DMS79 (cell line): ENCODE data around the gene BTF3.
"Not testable (repeated sequence)": the region's sequence is repeated elsewhere in the genome, so short reads cannot be mapped to it uniquely, and the experiment has no call there.

Experiments
- DNase-seq: peaks from one replicate; lab custom pipeline; 2025; lab: John Stamatoyannopoulos, UW

The BTF3 gene

DNA sequence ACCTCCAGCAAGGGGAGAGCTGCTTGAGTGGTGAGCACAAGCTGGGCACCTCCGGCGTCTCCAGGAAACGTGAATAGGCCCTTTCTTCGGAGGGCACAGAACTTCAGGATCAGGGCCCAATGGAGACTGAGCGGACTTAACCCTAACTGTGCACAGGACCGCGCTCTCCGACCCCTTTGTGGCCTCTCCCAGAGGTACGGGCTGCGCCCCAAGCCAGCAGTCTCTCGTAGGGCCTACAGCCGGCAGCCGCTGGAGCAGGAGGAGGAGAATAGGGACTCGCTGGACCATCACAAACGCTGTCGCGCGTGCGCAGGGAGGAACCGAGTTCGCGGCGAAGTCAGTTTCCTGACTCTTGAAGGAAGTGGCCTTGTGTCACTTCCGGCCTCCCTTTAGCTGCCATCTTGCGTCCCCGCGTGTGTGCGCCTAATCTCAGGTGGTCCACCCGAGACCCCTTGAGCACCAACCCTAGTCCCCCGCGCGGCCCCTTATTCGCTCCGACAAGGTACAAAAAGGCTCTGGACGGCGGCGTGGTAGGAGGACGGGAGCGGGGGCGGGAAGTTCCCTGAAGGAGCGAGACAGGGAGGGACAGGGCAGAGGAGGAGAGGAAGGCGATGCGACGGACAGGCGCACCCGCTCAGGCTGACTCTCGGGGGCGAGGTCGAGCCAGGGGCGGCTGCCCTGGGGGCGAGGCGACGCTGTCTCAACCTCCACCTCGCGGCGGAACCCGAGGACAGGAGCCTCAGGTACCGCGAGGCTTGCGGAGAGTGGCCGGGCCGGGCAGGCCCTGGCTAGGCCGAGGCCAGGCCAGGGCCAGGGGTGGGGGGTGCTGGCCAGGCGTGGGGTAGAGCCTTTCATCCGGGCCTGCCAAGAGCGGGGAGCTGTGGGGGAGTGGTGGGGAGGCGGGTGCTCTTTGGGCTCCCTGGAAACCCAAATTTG is at the start of gene BTF3:
Gene BTF3, plus strand, starts transcription at position 386 of the 936 bp plus-strand sequence. Its CDS starts 226 bp downstream, at position 612.
- peak; percentile 70 for DNase-seq

DNA sequence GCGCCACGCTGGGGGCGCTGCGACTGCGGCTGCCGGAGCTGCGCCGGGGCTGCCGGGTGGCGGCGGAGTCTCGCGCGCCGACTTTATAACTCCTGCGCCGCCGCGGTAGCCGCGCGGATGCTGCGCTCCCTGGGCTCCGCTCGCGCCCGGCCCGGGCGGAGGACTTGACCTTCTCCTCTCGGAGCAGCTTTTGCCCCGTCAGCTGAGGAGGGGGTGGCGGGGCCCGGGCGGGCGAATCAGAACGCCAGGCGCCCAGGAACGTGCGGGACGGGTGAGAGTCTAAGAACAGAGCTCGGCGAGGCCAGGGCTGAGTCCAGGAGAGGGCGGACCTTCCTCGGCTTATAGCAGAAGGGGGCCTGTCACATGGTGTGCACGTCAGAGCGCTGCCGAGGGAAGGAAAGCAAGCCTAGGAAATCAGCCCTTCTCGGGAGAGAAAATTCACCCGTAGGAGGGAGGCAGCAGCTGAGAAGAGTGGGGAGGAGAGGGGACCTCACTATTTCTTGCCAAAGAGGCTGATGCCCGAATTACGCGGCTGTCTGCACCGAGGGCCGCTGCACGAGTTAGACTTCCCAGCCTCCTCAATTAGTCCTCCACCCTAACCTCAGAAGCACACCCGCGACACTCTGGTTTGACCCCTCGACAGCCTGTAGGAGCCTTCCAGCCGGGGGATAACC is 49.6 kb upstream of the BTF3 start, which contains the start of gene FOXD1:
Gene FOXD1, minus strand, starts transcription at position 315 of the 674 bp plus-strand sequence. CDS start 415 bp downstream, outside the sequence.
- DNase-seq = peak; percentile 61

DNA sequence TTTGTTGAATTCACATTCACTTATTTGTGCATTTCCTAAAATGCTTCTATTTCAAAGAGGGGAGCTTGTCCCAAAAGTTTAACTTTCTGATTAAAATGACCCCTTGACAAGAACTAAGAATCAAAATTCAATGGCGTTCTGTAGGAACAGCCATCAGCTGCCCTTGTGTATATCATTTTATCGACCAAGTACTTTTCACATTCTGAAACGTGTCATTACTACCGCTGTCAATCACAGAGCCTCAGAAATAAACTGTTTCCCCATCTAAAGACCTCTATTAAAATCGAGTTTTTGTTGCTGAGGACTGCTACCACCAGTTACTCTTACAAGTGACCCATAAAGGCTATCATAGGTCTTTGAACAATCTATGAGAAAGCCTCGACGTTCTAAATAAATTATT is 48.1 kb upstream of the BTF3 start:
- no peak for DNase-seq

DNA sequence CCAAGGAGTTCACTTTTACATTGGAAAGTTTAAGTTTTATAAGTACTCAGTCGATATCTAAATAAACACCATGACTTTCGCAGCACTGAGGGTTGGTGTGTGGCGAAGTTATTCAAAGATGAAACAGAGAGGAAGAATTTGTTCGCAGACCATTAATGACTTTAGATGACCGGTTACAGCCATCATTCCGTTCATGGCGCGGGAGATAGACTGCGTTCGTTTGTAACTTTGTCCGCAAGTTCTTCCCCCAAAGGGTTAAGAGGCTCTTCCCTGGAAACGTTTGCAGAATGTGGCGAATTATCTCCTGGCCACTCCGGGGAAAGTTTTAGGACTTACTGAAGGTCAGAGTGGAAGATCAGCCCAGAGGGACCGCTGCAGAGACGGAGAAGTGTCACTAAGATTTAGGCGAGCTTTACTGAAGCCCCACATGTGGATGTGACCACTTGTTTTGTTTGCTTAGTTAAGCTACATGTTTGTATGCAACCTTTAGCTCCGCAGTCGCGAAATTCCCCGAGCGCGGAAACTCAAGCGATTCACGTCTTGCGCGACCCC is 47.5 kb upstream of the BTF3 start:
- no peak for DNase-seq

DNA sequence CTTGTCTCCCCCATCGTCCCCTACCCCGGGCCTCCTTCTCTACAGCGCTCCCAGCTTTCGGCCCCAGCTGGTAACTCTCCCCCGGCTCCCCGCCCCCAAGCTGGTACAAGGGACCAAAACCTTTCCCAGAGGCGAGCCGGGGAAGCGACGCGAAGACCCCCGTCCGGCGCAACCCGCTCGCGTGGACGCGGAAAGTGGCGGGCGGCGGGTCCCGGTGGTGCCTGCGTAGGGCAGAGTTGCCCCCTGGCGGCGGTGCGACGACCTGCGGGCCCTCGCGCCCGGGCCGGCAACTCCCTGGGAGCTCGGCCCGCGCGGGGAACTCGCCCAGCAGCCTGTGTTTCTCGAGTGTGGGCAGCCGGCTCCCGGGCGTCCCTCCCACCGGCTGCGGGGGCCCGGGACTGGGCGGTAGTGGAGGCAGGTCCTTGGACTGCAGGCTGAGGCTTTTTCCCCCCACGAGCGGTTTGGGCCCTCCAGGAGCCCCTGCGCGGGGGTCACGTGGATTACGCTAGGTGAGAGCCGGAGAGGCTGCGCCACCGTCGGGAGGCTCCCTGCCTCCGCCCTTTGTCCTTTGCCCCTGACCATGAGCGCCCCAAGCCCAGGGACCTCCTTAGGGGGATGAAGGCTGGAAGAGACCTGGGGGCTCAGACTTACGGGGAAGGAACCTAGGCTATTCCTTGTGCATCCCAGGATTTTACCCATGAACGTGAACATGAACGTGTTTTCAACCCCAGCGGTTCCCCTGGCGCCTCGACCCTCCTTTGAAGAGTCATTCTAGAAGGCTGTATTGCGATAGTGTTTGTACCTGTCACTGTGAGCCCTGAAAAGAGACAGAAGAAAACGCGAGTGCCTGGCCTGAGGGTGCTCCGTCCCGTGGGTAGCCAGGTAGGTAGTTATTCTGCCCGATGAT is 46.8 kb upstream of the BTF3 start:
- DNase-seq = no peak

DNA sequence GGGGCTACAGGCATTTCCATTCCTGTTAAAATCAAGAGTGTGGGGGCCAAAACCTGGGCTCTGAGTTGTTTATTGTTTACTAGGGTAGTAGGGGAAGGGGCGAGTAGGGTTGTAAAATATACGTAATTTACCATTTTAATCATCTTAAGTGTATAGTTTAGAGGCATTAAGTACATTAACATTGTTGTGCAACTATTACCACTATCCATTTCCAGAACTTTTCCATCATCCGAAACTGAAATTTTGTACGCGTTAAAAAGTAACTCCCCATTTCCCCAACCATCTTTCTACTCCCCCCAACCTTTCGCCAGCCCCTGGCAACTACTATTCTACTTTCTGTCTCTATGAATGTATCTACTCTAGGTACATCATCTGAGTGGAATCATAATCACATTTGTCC is 46.0 kb upstream of the BTF3 start:
- no peak for DNase-seq

DNA sequence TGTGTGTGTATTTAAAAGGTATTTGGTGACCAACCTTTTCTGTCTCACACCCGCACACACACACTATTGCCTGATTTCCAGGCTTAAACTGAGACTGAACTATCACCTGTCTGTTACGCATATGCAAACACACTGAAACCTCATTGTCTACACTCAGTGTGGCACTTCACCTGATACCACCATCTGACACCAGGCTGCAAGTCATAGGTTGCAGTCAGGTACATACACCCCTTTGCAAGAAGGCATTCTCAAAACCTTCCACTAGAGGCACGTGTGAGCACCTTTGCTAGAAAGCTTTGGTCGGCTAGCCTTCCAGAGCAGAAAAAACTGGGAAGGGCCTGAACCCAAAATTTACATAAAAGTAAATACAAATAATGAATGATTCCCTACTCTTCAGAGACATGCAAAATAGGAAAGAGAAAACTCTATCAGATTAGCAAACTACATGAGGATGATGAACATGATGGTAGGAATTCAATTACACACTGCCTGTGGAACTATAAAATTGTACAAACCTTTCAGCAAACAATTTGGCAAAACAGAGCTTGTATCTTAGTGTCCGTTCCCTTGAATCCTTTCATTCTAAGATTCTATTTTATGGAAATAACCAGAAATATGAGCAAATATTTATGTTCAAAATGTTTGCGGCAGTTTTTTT is 43.7 kb upstream of the BTF3 start:
- DNase-seq = peak; percentile 19

DNA sequence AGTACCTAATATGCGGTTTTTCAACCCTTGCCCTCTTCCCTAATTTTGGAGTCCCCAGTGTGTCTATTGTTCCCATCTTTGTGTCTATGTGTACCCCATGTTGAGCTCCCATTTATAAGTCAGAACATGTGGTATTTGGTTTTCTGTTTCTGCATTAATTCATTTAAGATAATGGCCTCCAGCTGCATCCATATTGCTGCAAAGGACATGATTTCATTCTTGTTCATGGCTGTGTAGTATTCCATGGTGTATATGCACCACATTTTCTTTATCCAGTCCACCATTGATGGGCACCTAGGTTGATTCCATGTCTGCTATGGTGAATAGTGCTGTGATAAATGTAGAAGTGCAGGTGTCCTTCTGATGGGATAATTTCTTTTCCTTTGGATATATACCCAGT is 41.8 kb upstream of the BTF3 start:
- not testable (repeated sequence) for DNase-seq

DNA sequence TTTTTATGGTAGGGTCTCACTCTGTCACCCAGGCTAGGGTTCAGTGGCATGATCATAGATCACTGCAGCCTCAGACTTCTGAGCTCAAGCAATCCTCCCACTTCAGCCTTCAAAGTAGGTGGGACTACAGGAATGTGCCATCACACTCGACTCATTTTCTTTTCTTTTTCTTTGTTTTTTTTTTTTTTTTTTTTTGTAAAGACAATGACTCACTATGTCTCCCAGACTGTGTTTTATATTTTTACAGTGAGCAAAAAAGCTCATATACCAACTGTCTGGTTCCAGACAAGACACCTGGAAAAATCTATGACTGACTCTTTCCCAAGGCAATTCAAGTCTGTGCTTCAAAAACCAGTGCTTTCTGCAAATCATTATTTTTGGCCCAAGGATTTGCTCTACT is 38.9 kb upstream of the BTF3 start:
- DNase-seq = no peak

DNA sequence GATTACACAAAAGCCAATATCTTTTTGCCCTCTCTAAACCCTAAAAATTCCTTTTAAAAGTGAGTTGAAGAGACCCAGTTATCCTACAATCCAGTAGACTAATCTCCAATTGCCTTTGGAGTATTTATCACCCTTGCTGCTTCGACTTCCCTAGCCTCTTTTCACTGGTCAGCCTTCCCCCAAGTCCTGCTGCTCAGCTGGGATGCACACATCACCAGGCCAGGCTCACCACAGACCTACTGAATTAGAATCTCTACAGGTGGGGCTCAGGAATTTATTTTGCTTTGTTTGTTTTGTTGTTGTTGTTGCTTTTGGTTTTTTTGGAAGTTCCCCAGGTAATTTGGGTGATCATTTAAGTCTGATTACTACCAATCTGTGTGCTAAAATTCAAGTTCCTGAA is 38.1 kb upstream of the BTF3 start:
- DNase-seq = no peak

DNA sequence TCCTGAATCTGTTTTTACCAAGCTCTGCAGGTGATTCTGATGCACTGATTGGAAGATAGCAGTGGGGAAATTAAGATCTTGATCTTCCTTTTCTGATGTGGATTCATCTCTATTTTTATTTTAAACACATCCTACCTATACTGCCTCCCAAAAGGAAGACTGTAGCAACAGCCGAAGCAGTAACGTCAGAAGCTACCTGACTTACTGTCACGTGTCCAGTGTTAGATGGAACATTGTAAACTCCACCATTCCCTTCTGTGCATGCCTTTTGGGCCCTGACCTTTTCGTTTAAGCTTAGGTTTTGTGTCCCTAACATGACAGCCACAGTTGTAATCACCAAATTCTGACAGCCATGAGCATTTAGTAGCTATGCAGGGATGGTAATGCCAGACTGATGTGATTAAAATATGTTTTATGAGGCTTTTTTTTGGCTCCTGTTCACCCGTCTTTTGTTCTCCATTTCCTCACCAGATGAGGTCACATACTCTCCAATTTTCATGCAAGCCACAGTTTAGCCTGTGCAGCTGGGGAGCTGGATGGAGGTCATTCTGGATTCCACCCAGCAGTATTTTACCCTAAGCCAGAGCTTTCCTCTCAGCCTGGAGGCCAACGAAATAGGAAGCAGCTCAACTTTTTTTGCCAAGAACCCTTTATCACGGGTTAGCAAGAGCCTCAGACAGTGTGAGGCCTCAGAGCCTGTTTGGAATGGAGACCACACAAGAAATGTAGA is 34.1 kb upstream of the BTF3 start:
- no peak for DNase-seq

DNA sequence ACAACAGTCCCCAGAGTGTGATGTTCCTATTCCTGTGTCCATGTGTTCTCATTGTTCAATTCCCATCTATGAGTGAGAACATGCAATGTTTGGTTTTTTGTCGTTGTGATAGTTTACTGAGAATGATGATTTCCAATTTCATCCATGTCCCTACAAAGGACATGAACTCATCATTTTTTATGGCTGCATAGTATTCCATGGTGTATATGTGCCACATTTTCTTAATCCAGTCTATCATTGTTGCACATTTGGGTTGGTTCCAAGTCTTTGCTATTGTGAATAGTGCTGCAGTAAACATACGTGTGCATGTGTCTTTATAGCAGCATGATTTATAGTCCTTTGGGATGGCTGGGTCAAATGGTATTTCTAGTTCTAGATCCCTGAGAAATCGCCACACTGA is 29.6 kb upstream of the BTF3 start:
- not testable (repeated sequence) for DNase-seq

DNA sequence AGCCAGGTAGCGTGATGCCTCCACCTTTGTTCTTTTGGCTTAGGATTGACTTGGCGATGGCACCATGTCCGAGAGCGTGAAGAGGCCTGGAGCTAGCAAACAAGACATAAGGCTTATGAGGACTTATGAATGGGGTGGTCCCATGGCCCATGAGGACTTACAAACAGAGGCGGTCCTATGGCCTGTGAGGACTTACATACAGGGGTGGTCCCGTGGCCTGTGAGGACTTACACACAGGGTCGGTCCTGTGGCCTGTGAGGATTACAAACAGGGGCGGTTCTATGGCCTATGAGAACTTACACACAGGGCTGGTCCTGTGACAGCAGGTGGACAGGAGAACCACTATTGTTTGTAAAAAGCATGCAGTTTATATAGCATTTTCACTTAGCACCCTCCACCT is 28.4 kb upstream of the BTF3 start:
- DNase-seq = no peak

DNA sequence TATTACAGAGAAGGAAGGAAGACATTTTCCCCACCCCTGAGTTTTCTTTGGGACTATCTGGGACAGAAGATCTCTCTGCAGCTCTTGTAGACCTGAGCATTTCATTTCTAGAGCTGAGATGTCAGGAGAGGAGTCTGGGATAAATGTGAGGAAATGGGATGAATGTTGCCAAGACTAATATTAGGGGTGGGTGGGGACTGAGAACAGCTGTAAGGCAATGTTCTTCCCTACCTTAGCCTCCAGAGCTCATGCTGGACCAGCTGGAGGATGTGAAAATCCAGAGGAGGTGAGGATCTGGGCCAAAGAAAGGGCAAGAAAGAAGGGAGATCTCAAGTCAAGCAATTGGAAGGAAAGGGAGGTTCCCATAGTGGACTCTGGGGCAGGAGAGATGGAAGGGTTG is 26.6 kb upstream of the BTF3 start:
- DNase-seq = no peak

DNA sequence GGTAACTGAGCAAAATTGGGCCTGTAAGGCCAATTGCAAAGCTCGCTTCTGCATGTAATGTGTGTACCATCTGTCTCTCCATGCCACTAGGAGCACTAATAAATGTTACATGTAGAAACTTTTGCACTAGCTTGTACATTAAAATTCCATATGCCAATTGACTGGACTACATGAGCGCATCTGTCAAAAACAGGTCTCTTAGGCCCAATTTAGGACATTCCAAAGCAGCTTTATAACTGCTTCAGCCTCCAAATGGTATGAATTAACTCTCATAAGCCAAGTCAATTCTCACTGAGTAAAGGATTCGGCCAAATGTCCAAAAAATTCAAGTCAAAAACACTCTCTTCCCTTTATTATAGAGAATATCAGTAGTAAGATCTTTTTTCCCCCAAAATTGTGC is 26.1 kb upstream of the BTF3 start:
- no peak for DNase-seq

DNA sequence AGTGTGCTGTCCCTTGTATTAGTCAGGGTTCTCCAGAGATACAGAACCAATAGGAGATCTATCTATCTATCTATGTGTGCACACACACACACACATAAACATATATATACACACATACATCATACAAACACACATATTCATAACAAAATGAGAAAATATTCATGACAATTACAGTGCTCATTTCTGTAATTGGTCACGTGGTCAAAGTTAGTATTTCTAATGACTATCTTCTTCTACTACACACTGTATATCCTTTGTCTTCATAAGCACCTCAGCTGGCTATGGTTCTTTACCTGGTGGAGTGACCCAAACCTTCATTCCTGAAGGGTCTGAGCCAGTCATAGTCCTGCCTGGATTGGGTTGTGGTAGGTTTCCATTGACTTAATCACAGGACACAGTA is 17.7 kb upstream of the BTF3 start:
- DNase-seq = no peak

DNA sequence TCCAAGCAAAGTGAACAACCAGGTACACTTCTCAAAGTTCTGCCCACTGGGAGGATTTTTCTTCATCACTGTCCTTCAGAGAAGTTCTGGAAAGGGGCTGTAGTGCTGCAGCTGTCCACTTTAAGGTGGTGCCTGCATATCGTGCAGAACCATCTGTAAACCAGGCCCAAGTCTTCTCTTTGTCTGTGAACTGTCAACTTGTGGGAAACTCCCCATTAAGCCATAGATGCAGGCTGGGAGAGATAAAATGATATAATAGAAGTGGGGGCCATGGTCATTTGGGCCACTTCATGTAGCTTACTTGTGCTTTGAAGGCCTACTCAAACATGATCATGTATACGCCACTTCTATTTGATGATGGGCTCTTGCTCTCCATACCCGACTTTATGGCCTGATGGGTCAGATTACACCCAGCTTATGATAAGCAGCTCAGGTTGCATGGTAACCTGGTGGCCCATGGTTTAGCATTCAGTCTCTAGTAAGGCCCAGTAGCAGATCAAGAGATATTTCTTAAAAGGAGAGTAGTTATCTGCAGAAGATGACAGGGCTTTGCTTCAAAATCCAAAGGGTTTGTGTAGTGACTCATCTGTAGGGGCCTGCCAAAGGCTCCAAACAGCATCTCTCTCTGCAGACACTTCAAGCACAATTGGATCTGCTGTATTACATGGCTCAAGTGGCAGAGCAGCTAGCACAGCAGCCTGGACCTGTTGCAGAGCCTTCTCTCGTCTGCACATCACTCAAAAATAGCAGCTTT is 15.7 kb upstream of the BTF3 start:
- peak; percentile 14 for DNase-seq

DNA sequence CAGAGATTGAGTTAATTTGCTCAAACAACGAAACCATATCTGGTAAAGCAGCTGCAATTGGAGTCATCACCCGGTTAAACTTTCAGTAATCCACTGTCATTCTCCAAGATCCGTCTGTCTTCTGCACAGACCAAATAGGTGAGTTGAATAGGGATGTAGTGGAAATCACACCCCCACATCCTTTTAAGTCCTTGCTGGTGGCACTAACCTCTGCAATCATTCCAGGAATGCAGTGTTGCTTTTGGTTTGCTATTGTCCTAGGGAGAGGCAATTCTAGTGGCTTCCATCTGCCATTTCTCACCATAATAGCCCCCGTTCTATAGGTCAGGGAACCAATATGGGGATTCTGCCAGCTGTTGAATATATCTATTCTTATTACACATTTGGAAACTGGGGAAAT is 14.6 kb upstream of the BTF3 start:
- no peak for DNase-seq

DNA sequence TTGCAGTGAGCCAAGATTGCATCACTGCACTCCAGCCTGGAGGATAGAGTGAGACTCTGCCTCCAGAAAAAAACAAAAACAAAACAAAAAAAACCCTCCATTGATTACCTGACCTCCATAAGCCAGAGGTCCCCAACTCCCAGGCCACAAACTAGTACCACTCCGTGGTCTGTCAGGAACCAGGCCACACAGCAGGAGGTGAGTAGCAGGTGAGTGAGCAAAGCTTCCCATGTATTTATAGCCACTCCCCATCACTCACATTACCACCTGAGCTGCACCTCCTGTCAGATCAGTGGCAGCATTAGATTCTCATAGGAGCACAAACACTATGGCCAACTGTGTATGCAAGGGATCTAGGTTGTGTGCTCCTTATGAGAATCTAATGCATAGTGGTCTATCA is 13.7 kb upstream of the BTF3 start:
- DNase-seq = no peak

DNA sequence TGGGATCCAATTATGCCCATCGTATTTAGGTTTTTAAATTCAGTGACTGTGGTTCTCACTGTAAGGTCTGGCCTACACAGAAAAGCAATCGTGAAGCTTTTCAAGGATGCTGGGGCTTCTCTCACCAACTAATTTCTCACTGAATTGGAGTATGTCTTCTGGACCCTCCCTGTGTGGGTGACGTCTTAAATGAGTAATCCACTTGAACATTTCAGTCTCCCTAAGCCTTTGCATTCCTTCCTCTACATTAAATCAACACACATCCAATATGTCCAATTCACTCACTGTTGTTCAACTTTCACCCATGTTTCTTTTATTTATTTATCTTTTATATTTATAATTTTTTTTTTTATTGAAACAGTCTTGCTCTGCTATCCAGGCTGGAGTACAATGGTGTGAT is 12.5 kb upstream of the BTF3 start:
- no peak for DNase-seq
